Ammon's horn (tissue), 1 donor: Measurements from ENCODE around the gene LRRC70.
A peak's percentile ranks its signal among the peaks of the same experiment; 100 is the strongest.
"Not testable (repeated sequence)": the region's sequence is repeated elsewhere in the genome, so short reads cannot be mapped to it uniquely, and the experiment has no call there.

Experiments used
- DNase-seq: peaks from one replicate; pipeline ENCODE4 v3.0.0-alpha.2; 2016; ENCODE audit warnings: low spot score

Gene LRRC70

GRCh38 chr5:62578540-62578939 is at the start of gene LRRC70:
Gene LRRC70 (plus strand): TSS chr5:62578819. CDS start chr5:62579439, 620 bp downstream.
- DNase-seq: peak; percentile 31

DNA sequence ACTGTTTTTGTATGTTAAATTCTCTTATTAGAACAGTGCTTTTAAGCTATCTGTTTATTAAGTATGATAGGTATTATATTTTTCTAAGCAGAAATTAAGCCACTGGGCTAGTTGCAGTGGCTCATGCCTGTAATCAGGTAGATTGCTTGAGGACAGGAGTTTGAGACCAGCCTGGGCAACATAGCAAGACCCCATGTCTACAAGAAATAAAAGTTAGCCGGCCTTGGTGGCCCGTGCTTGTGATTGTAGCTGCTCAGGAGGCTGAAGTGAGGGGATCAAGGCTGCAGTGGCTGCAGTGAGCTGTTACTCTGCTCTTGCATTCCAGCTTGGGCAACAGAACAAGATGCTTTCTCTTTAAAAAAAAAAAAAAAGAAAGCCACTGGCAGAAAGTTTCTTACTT is 45.0 kb upstream of the LRRC70 start:
- no peak for DNase-seq

DNA sequence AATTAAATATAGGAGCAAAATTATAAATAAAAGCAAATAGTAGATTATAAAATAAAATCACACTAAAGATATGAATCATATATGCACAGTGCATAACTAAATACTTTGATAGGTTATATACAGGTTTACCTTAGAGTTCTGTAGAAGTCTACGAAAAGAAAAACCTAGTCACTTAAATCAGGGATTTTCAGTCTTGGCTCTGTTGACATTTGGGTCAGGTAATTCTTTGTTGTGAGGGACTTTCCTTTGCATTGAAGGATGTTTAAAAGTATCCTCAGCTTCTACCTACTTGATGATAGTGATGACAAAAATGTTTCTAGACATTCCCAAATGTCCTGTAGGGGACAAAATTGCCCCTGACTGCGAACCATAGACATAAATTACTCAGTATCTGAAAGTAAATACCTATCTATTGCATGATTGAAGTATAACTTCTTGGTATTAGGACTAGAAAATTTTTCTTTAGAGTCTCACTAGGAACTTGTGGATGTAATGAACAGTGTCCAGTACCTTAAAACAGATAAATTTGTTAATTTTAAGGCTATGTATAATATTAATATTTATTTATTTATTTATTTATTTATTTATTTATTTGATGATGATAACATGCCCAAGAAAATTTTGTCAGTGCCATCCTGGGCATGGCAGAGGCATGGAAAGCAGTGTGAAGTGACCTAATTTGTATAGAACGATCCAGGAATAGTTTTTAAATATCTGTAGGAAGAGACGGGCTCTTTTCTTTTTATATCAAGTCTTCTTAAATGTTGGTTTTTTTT is 44.0 kb upstream of the LRRC70 start:
- DNase-seq: no peak

GRCh38 chr5:62536232-62536631 is 42.4 kb upstream of the LRRC70 start:
- DNase-seq: no peak

DNA sequence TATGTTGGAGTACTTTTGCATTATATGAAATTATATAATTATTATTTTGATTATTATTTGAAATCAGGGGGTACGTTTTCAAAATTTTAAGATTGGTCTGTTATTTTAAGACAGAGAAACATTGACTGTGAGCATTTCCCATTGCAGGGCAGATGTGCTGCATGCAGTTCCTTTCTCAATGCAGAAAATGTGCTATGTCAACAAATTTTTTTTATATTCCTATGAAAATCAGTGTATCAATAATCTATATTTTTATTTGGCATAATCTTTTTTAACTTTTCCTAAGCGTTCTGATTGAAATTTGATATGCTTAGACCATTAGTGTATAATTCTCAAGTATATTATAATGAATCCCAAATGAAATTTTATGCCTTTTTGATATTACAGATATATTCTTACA is 41.8 kb upstream of the LRRC70 start:
- no peak for DNase-seq

DNA sequence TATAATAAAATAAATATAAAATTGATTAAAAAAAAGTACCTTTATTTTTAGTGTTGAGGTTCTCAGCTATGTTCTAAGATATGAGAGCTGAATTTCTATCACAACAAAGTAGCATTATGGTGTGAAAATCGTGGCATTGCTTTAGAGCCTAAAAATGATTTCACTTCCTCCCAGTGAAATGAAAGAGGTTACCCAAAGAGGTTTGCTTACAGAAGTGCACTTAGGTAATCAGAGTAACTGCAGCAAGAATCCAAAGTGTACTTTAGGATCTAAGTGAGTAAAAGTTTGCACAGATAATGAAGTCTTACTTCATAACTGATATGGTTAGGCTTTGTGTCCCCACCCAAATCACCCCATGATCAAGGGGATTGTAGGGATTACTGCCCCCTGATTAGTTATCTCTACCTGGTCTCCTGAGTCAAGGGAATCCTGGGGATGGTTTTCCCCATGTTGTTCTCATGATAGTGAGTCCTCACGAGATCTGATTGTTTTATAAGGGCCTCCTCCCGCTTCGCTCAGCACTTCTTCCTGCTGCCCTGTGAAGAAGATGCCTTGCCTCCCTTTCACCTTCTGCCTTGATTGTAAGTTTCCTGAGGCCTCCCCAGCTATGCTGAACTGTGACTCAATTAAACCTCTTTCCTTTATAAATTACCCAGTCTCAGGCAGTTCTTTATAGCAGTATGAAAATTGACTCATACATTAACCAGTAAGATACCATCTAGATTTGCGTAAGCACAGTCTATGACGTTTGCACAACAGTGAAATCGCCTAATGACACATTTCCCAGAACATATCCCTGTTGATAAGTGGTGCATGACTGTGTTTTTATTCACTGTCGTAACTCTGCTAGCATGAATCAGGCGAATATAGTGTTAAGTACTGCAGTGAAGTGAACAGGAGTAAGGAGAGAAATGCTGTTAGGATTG is 40.3 kb upstream of the LRRC70 start:
- no peak for DNase-seq

- DNase-seq: no peak
Measured at GRCh38 chr5:62542720-62543119, 35.9 kb upstream of the LRRC70 start.

DNA sequence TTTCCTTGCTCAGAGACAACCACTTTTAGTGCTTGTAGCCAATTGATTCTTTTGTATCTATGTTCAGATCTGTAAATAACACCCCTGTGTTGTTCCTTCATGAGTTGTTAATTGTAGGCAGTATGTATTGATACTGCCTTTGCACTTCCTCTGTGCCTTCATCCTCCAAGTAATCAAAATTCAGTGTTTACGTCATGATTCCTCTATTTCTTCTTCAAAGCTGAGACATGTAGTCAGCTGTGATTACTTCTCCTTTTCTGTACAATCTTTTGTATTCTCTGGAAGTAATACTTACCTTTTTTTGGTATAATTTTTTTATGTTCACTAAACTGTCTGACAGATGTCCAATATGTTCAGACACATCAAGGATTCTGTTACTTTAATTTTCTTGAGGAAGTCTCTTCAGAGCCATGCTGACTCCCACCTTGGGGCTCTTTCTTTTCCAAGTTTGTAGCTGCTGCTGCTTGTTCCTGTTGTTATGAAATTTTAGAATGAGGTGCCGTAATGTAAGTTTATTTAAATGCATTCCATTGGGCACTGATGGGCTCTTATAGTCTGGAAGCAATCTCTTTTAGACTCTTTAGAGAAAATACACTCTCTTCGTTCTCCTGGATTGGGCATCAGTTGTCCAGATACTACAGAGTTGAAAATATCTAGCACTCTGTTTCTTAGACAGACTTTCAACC is 30.5 kb upstream of the LRRC70 start:
- no peak for DNase-seq

GRCh38 chr5:62550103-62550502 is 28.5 kb upstream of the LRRC70 start:
- no peak for DNase-seq

DNA sequence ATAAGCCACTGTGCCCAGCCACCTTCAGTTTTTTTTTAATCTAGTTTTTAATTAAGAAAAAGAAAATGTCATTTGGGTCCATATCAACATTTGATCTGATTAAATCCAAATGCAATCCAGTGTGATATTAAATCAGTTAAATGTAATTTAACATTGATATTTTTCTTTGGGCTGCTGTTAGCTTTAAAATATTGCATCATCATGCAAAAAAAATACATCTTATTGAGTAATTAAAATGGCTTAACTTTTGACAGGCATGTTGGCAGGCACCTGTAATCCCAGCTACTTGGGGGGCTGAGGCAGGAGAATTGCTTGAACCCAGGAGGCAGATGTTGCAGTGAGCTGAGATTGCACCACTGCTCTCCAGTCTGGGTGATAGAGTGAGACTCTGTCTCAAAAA is 22.7 kb upstream of the LRRC70 start:
- DNase-seq: no peak

DNA sequence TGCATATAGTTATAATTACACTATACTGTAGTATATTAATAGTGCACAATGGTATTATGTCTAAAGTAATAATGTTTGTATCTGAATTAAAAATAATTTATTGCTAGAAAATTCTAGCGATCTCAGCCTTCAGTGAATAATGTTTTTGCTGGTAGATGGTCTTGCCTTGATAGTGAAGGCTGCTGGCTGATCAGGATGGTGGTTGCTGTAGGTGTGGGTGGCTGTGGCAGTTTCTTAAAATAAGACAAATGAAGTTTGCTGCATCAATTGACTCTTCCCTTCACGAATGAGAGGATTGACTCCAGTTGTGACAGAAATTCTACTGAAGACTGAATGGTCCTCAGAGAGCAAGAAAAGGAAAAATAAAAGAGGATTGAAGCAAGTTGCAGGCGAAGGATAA is 19.7 kb upstream of the LRRC70 start:
- DNase-seq: no peak

DNA sequence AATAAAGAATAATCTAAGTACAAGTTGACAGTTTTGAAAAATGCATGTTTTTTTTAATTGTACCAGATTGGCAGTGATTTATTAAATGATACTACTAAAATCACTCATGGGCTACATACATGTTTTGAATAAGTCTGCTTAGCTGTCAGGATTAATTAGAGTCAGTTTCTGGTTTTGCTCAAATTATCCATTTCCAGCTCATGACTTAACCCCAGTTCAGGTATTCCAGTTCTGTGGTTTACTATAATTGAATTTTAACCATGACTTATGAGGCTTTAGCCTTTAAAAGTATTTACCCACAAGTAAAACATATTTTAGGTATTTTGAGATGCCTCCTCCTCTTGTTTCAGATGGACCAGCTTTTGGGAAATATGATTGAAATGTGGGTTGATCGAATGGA is 17.8 kb upstream of the LRRC70 start:
- no peak for DNase-seq

DNA sequence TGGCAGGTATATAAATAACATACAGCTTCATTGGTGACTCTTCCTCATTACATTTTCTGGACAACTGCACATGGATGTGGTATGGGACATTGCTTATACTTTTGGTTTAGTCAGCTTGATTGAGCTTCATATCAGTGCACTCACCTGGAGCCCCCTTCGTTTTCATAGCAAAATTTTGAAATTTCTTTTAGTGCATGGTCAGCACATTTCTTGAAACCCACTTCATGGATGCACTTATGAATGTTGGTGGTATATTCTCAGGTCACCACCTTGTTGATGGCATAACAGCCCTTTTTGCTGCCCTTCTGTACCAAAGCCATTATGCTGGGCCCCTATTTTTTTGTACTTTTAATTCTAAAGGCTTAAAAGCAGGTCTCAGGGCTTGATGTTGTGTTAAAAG is 16.7 kb upstream of the LRRC70 start:
- DNase-seq: no peak

DNA sequence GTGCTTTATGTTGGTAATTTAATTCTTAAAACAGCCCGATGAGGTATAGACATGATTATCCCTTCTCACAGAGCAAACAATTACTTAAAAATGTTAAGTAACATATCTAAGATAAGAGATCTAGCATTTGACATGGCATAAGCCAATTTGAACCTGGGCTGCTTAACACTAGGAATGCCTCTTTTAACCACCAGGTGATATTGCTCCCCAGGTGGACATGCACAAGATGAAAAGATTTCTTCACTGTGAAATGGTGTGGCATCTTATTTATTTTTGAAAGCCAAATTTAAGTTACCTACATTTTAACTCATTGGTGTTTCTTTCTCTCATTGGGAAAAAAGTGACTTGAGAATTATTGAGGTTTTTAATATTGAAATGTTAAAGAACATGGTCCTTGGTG is 15.8 kb upstream of the LRRC70 start:
- DNase-seq: no peak

GRCh38 chr5:62564101-62564500 is 14.5 kb upstream of the LRRC70 start:
- DNase-seq: no peak

DNA sequence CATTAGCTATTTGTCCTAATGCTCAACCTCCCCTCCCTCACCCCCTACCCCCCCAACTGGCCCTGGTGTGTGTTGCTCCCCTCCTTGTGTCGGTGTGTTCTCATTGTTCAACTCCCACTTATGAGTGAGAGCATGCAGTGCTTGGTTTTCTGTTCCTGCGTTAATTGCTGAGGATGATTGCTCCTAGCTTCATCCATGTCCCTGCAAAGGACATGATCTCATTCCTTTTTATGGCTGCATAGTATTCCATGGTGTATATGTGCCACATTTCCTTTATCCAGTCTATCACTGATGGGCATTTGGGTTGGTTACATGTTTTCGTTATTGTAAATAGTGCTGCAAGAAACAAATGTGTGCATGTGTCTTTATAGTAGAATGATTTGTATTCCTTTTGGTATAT is 12.9 kb upstream of the LRRC70 start:
- DNase-seq: not testable (repeated sequence)

DNA sequence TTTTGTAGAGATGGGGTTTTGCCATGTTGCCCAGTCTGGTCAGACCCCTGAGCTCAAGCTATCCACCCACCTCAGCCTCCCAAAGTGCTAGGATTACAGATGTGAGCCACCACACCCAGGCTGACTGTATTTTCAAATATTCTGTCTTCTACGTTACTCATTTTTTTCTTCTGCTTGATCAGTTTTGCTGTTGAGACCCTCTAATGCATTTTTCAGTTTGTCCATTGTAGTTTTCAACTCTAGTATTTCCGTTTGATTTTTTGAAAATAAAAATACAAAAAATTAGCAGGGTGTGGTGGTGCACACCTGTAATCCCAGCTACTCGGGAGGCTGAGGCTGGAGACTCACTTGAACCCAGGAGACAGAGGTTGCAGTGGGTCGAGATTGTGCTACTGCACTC is 10.5 kb upstream of the LRRC70 start:
- no peak for DNase-seq

GRCh38 chr5:62568800-62569432 is 9.7 kb upstream of the LRRC70 start:
- DNase-seq: no peak

DNA sequence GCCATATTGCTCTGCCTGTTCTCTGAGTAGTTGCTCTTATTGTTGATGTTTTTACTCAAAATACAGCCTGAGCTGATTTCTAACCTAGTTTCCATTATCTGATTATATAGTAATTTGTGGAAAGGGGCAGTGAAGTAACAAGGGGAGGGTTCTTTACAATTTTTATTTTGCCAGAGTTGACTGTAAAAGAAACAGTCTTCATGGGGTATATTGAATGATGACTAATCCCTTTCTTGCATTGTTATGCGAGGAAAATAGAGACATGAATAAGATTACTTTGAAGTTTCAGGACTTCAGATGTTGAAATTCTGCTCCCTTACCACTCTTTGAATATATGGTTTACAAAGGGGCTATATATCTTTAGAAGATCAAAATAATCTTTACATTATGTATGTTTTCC is 9.1 kb upstream of the LRRC70 start:
- no peak for DNase-seq

DNA sequence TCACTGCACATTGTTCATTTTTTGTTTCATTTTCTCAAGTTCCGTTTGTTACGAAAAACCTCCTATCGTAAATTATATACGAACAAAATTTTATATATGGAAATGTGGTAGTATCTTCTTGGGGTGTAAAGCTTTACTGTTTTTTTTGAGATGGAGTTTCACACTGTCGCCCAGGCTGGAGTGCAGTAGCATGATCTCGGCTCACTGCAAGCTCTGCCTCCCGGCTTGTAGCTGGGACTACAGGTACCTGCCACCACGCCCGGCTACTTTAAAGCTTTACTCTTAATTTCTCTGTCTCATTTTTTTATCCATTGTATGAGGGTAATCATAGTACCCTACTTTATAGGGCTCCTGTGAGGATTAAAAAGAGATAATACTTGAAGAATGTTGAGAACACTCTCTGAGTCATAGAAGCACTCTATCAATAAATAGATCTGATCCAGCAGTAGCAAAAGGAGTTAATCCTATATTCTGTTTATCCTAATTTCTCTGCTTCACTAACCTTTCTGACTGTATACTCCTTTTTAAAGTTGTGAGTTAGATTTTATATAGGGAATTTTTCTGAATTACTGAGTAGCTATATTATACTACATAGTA is 5.6 kb upstream of the LRRC70 start:
- DNase-seq: no peak

GRCh38 chr5:62574599-62574998 is 4.0 kb upstream of the LRRC70 start:
- DNase-seq: no peak

DNA sequence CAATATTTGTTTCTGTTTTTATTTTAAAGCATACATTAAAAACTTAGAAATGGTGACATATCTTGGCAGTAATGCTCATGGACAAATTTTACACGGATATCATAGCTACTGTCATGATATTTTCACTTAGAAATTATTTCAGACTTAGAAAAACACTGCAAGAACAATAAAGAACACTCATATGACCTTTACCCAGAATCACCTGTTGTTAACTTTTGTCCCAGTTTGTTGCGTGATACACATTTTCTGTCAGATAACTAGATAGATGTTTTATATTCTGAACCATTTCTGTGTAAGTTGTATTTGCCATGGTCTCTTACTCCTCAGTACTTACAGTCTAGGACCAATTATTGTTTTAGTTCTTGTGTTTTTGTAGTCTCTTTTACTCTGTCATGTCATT is 3.6 kb upstream of the LRRC70 start:
- DNase-seq: no peak
